GM19468 (cell line): Measurements from ENCODE around the gene SH3BGR.
"Not testable (repeated sequence)": the region's sequence is repeated elsewhere in the genome, so short reads cannot be mapped to it uniquely, and the experiment has no call there.

Experiments used
- ATAC-seq: cut with Tn5 transposase; IDR thresholded peaks from one replicate; pipeline ENCODE4 v1.9.1; 2021; ENCODE audit warnings: mild to moderate bottlenecking, moderate library complexity, moderate number of reproducible peaks; ENCODE audit not compliant: unreplicated experiment; ENCODE audit errors: extremely low read depth

Gene SH3BGR

DNA sequence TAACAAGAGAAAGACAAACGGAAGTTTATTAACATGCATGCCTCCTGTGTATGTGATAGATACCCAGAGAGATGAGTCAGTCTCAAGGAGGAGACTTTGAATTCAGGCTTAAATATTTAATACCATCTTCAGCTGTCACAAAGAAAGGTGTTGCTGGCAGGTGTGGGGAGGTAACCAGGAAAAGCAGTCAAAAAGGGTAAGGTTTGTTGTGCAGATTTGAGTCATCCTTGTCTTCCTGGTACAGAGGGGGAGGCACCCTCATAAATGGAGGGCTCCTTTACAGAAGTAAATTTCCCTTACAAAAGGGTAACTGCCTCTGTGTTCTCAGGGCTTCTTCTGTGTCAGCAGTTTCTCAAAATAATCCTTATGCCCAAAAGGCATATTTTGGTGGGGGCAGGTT is 85.8 kb downstream of the SH3BGR start:
- no peak for ATAC-seq

DNA sequence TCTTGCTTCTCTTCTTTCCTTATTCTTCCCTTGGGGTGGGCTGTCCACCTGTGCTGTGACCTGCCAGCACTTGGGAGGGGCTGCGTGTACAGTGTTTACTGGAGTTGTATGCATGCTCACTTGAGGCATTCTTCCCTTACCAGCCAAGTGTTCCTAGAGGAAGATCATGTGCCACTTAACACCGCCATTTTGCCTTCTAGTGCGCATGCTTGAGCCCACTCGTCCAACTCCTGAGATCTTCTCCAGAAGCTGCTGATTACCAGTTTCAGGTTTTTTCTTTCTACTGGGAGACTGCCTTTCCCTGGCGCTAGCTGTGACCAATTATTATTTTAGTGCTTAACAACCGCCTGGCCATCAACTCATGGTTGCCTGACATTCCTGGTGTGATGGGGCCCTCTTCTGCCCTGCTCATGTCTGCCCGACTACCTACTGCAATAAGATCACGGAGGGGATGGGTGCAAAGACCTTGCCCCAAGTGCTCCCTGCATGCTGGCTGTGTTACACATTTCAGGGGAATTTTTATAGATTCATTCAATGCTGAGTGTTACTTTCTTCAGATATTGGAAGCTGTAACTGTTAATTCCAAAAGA is 86.8 kb downstream of the SH3BGR start:
- ATAC-seq, result no peak

DNA sequence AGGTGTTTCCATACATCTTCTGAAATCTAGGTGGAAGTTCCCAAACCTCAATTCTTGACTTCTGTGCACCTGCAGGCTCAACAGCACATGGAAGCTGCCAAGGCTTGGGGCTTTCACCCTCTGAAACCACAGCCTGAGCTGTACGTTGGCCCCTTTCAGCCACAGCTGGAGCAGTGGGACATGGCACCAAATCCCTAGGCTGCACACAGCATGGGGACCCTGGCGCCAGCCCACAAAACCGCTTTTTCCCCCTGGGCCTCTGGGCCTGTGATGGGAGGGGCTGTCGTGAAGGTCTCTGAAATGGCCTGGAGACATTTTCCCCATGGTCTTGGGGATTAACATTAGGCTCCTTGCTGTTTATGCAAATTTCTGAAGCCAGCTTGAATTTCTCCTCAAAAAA is 88.6 kb downstream of the SH3BGR start:
- not testable (repeated sequence) for ATAC-seq

DNA sequence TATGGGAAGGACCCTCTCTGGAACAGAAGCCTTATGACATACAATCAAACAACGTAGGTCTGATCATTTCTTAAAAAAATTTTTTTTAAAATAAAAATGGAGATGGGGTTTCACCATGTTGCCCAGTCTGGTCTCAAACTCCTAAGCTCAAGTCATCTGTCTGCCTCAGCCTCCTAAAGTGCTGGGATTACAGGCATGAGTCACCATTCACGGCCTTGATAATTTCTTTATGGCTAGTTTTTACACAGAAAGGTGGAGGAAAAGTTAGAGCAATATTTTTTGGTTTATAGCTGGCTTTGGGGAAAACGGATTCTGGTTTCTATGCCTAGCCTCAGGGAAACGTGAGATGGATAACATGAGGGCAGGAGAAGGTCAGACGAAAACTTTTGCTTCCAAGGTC is 91.0 kb downstream of the SH3BGR start:
- ATAC-seq, result no peak

DNA sequence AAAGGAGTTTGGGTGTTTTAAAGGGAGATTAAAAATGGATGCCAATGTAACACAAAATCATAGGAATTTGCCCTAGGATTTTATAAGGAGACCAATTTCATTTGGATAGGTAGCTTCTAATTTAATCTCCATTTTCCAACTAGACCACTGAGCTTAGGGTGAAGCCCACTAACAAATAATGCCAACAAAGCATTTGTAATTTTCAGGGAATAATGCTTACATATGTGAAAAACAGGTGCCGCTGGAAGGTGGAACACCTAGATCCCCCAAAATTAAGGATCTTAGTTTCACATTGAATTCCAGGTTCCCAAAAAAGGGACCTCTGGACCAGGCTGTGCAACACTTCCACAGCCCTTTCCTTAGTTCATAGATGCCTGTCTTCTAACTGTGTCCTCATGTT is 94.8 kb downstream of the SH3BGR start:
- no peak for ATAC-seq

DNA sequence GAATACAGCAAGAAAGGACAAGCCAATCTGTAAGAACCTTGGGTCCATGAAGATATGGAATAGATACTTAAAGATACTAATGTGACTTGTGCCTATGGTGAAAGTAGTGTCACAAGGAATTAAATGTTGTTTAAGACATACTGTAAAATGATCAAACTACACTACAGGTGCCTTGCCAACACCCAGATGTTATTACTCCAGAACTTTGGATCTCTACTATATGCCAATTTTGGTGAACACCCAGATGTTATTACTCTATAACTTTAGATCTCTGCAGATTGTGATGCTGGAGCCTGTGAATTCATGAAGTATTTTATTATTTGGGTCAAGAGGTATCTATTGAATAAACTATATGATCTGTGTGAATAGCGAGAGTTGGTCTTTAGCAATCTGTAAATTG is 101.1 kb downstream of the SH3BGR start:
- no peak for ATAC-seq

DNA sequence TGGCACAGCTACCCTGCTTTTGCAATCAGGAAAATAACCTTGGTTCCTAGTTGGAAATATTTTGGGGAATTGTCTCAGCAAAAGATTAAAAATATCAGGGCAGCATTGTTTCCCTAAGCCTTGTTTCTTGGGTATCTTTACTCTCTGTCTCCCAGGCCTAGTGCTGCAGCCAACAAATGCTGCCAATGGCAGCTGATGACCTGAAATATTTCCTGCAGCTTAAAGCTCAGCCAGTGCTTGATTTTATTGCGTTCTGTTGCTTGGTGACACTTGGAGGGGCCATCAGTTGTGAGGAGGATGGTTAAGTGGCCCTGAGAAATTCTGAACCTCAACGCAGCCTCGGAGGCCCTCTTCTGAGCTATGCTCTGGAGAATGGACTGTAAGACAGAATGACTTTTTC is 101.6 kb downstream of the SH3BGR start:
- ATAC-seq, result no peak

DNA sequence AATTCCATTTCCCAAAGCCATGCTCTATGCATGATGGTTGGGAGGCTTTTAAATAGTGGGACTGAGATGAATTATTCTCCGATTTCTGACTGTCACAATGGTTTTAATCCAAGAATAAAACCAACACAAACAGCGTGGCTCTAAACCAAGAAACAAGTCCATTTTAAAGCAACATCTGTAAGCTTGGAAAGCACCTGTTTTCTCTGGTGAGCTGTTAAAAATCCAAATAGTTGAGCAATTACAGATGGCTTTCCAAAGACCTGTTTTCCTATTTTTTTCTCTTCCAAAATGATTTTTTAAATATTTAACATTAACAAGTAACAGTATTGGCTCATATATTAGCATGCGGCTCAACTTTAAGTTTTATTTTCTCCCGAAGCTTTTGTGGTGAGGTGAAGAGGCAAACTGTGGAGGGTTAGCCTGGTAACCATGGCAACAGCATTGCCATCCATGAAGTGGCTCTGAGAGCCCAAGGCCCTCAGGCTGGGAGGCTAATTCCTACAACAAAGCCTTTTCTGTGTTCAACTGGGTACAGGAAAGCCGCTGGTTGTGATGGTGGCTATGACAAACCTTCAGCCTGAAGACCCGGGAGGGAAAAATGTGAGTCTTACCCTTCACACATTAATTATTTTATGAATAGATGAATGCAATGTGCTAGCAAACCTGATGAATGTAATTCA is 104.3 kb downstream of the SH3BGR start:
- ATAC-seq, result no peak

DNA sequence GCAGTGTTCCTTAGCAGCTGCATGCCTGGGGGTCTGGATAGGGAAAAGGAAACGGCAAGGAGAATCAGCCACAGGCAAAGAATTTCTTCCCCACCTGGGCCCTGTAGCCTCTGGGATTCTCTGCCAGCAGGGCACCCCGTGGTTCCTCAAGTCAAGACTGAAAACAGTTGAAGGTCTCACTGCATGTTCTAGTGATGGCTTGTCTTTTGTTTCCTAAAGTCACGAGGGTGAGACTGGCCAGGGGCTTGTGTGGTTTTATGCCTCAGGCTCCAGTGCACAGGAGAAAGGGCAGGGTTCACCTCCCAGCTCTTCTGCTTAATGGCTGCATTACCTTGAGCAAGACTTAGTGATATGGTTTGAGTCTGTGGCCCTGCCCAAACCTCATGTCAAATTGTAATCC is 107.7 kb downstream of the SH3BGR start:
- no peak for ATAC-seq

DNA sequence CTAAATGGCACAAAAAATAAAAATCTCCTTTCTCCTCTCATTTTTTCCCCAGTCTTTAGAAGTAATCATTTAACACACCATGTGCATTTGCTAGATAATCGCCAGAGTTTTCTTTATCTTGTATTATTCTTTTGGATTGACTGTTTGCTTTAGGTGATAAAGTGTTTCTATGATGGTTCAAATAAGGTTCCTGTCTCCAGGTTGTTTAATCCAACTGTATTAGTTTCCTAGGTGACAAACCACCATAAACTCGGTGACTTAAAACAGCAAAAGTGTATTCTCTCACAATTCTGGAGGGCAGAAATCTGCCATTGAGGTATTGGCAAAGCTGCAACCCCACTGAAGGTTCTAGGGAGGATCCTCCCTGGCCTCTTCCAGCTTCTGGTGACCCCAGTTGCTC is 109.4 kb downstream of the SH3BGR start:
- ATAC-seq, result no peak

DNA sequence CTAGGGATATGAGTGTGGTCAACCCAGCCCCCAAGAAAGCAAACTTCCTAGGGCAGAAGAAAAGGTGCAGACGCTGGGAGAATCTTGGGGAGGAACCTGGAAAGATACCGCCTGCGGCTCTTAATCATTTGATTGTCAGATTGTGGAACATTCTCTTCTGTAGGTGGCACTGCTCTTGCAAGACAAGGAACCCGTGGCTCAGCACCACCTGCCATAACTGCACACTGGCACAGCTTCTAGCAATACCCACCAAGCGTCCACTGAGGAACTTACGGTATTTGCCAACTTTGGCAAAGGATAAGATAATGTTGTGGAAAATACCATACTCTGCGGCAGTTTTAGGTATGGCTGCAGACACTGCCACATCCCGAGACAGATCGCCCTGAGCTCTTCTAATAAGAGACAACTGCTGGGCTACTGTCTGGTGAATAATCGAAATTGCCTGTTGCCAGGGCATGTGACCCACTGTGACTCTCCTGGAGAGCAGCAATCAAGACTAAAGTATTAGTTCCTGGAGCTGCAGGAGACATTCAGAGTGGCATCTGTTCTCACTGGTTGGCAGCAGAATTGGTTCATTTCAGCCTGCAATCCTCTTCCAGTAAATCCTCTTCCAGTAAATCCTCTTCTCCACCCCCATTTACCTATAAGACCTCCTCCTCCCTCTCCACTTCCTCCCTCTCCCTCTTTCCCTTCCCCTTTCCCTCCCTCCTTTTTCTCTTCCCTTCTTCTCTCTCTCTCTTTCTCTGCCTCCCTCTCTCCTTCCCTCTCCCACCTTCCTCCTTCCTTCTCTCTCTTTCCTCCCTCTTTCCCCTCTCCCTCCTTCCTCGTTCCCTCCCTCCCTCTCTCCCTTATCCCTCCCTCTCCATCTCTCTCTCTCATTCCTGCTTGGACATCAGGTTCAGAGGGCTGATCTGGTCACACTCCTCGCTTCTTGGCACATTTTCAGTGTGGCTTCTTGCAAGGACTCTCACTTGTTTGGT is 111.3 kb downstream of the SH3BGR start:
- ATAC-seq, result no peak

DNA sequence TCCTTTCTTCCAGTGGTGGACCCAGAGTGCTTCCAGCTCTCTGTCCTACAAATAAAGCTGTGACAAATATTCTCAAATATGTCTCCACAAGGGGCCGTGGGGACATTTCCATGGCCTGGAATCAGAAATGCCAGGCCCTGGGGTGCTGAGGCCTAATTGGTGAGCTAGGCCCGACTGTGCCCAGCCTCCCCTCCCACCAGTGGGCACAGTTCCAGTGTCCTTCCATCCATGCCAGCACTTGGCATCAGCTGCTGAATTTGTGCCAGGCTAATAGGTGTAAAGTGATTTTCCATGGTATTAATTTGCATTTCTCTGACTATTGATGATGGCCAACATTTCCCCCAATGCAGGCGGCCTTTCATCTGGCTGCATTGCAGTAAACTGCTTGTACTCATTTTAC is 112.4 kb downstream of the SH3BGR start:
- no peak for ATAC-seq
